Spinal cord (tissue), 10 donors: ENCODE data around the gene TSHZ2. TPM values are rescaled to one million over a fixed set of nuclear protein-coding genes. Genes with fewer than 3 reads are reported as not detected.
A peak's percentile ranks its signal among the peaks of the same experiment; 100 is the strongest.
"Not testable (repeated sequence)": the region's sequence is repeated elsewhere in the genome, so short reads cannot be mapped to it uniquely, and the experiment has no call there.

ENCODE experiments used
- DNase-seq, 6 donors: peaks; one replicate each; pipeline versions ENCODE4 v3.0.0 to v3.0.0-alpha.2; 2013 to 2015; ENCODE audit warnings: low spot score in 6 of 6, low read depth in 4 of 6
- H3K27ac ChIP-seq: one replicate; pipeline ENCODE4 v1.5.1; 2013; ENCODE audit warnings: low read depth, low read length, control low read depth
- H3K27me3 ChIP-seq: one replicate; pipeline ENCODE4 v1.6.1; 2013; ENCODE audit warnings: low read length; ENCODE audit not compliant: control insufficient read depth, insufficient read depth
- H3K36me3 ChIP-seq: one replicate; pipeline ENCODE4 v1.6.1; 2013; ENCODE audit warnings: low read length; ENCODE audit not compliant: control insufficient read depth, insufficient read depth
- H3K4me1 ChIP-seq: one replicate; pipeline ENCODE4 v1.6.1; 2013; ENCODE audit warnings: low read length; ENCODE audit not compliant: control insufficient read depth, insufficient read depth
- H3K4me3 ChIP-seq: one replicate; pipeline ENCODE4 v1.5.1; 2013; ENCODE audit warnings: low read depth, low read length, control low read depth
- H3K9me3 ChIP-seq: one replicate; pipeline ENCODE4 v1.6.1; 2013; ENCODE audit warnings: low read length; ENCODE audit not compliant: control insufficient read depth, insufficient read depth
- WGBS: methylation state at CpG from one replicate; pipeline ENCODE4 v1.1.5; 2013; ENCODE audit warnings: missing lambda C conversion rate; ENCODE audit not compliant: insufficient coverage; 5-methylcytosine and 5-hydroxymethylcytosine counted together
- polyA plus RNA-seq, 2 donors: library from polyadenylated mRNA; unstranded; fragments of 120-200 nt; gene quantifications; one replicate each; pipeline ENCODE4 v1.2.1, GENCODE V29; 2013; ENCODE audit not compliant: insufficient read length in 2 of 2
- total RNA-seq, 2 donors: library from RNA; depleted of rRNA in 1 of 2; stranded (reverse); fragments of 120-200 nt in 1 of 2; fragments of >200 nt in 1 of 2; gene quantifications; one replicate each; pipeline versions ENCODE4 v1.2.3 to v1.2.4, GENCODE V29; 2013 to 2014
- donor health status: healthy.

The TSHZ2 gene
- total and polyA plus RNA-seq, 4 donors, result 11.8 to 33.0 (median 25.7) TPM

- H3K4me1 ChIP-seq, result no peaks in the 10 kb centered on the region
- no peaks in the 10 kb centered on the region for H3K36me3 ChIP-seq
- no peak overlapping the region for H3K27ac ChIP-seq
- no peak overlapping the region for H3K4me3 ChIP-seq
- H3K9me3 ChIP-seq, result no peaks in the 10 kb centered on the region
- no peak for DNase-seq
- no peaks in the 10 kb centered on the region for H3K27me3 ChIP-seq
- 71% methylated on average over 1 of the region's 3 CpGs for WGBS
These were observed 453.8 kb downstream of the TSHZ2 start for GRCh38 chr20:53425941-53426340.

- no peak overlapping the region for H3K4me3 ChIP-seq
- no peaks in the 10 kb centered on the region for H3K27me3 ChIP-seq
- no peaks in the 10 kb centered on the region for H3K4me1 ChIP-seq
- H3K36me3 ChIP-seq, result no peaks in the 10 kb centered on the region
- H3K9me3 ChIP-seq, result no peaks in the 10 kb centered on the region
- DNase-seq, result peak in 1 of 6 donors; percentile 75
- WGBS, result 72% methylated on average over 5 of the region's 6 CpGs
- no peak overlapping the region for H3K27ac ChIP-seq
These were observed 454.7 kb downstream of the TSHZ2 start for GRCh38 chr20:53426766-53427312.

GRCh38 chr20:53427951-53428350 lies 455.8 kb downstream of the TSHZ2 start:
- Histone ChIP-seq H3K36me3 (no peaks in the 10 kb centered on the region), H3K27me3 (no peaks in the 10 kb centered on the region), H3K4me3 (no peak overlapping the region), H3K4me1 (no peaks in the 10 kb centered on the region), H3K27ac (no peak overlapping the region), H3K9me3 (no peaks in the 10 kb centered on the region)
- DNase-seq, result no peak
- WGBS, result no CpG with 5 or more reads among the region's 2 CpGs

GRCh38 chr20:53428588-53428987 lies 456.4 kb downstream of the TSHZ2 start:
- H3K4me3 ChIP-seq, result no peak overlapping the region
- no peaks in the 10 kb centered on the region for H3K27me3 ChIP-seq
- no peaks in the 10 kb centered on the region for H3K4me1 ChIP-seq
- no peak for DNase-seq
- H3K27ac ChIP-seq, result no peak overlapping the region
- WGBS, result 93% methylated on average over 2 of the region's 3 CpGs
- H3K36me3 ChIP-seq, result no peaks in the 10 kb centered on the region
- no peaks in the 10 kb centered on the region for H3K9me3 ChIP-seq

GRCh38 chr20:53428996-53429395 lies 456.8 kb downstream of the TSHZ2 start:
- Histone ChIP-seq H3K9me3 (no peaks in the 10 kb centered on the region), H3K36me3 (no peaks in the 10 kb centered on the region), H3K27ac (no peak overlapping the region), H3K4me3 (no peak overlapping the region), H3K27me3 (no peaks in the 10 kb centered on the region), H3K4me1 (no peaks in the 10 kb centered on the region)
- no CpG with 5 or more reads among the region's 3 CpGs for WGBS
- no peak for DNase-seq

GRCh38 chr20:53434662-53435061 lies 462.5 kb downstream of the TSHZ2 start:
- no peaks in the 10 kb centered on the region for H3K4me1 ChIP-seq
- no peaks in the 10 kb centered on the region for H3K27me3 ChIP-seq
- H3K4me3 ChIP-seq, result no peak overlapping the region
- DNase-seq, result peak in 2 of 6 donors; percentile 41 to 77
- H3K36me3 ChIP-seq, result no peaks in the 10 kb centered on the region
- no peaks in the 10 kb centered on the region for H3K9me3 ChIP-seq
- no peak overlapping the region for H3K27ac ChIP-seq
- 74% methylated on average over 7 of the region's 10 CpGs for WGBS

- 94% methylated on average over 2 of the region's 4 CpGs for WGBS
- H3K9me3 ChIP-seq, H3K27ac ChIP-seq, H3K36me3 ChIP-seq, H3K4me3 ChIP-seq, DNase-seq, H3K4me1 ChIP-seq, H3K27me3 ChIP-seq: not testable (repeated sequence)
These were observed 464.8 kb downstream of the TSHZ2 start for GRCh38 chr20:53436927-53437326.

GRCh38 chr20:53438368-53438767 lies 466.2 kb downstream of the TSHZ2 start:
- Histone ChIP-seq H3K4me1 (no peaks in the 10 kb centered on the region), H3K27ac (no peak overlapping the region), H3K36me3 (no peaks in the 10 kb centered on the region), H3K4me3 (no peak overlapping the region), H3K27me3 (no peaks in the 10 kb centered on the region), H3K9me3 (no peaks in the 10 kb centered on the region)
- WGBS, result 98% methylated on average over 4 of the region's 4 CpGs
- no peak for DNase-seq

- H3K9me3 ChIP-seq, result no peaks in the 10 kb centered on the region
- no peak for DNase-seq
- no peak overlapping the region for H3K27ac ChIP-seq
- peaks cover 5% of the 10 kb centered on the region for H3K4me1 ChIP-seq
- no peak overlapping the region for H3K4me3 ChIP-seq
- WGBS, result no CpG with 5 or more reads among the region's 1 CpG
- H3K27me3 ChIP-seq, result no peaks in the 10 kb centered on the region
- no peaks in the 10 kb centered on the region for H3K36me3 ChIP-seq
These were observed 466.9 kb downstream of the TSHZ2 start for GRCh38 chr20:53439046-53439445.

GRCh38 chr20:53439616-53440015 lies 467.5 kb downstream of the TSHZ2 start:
- Histone ChIP-seq H3K27me3 (no peaks in the 10 kb centered on the region), H3K27ac (no peak overlapping the region), H3K36me3 (no peaks in the 10 kb centered on the region), H3K4me1 (peaks cover 8% of the 10 kb centered on the region), H3K4me3 (no peak overlapping the region), H3K9me3 (no peaks in the 10 kb centered on the region)
- WGBS, result no CpG with 5 or more reads among the region's 2 CpGs
- DNase-seq, result peak in 2 of 6 donors; percentile 69 to 87
